D721Med (cell line): Measurements from ENCODE around the gene DNAH14.
"Not testable (repeated sequence)": the region's sequence is repeated elsewhere in the genome, so short reads cannot be mapped to it uniquely, and the experiment has no call there.

Experiments
- DNase-seq: peaks from one replicate; pipeline ENCODE4 v3.0.0; 2011; ENCODE audit warnings: low spot score; ENCODE audit not compliant: insufficient read length
- FAIRE-seq: peaks from 2 replicates; lab custom pipeline; 2011; peaks lifted over from hg19 to GRCh38; lab: Jason Lieb, UNC
- CTCF ChIP-seq: IDR thresholded peaks from 2 replicates; pipeline ENCODE4 v1.5.1; 2012; ENCODE audit warnings: mild to moderate bottlenecking, control low read depth; ENCODE audit not compliant: insufficient read depth; ENCODE audit errors: missing control alignments

Gene DNAH14

GRCh38 chr1:224998185-224998584 is 68.7 kb downstream of the DNAH14 start:
- DNase-seq (no peak), FAIRE-seq (no peak)
- no peak for TF ChIP-seq CTCF

GRCh38 chr1:225004396-225004795 is 74.9 kb downstream of the DNAH14 start:
- DNase-seq (no peak), FAIRE-seq (no peak)
- TF ChIP-seq CTCF: no peak

GRCh38 chr1:225006352-225006751 is 76.9 kb downstream of the DNAH14 start:
- not testable (repeated sequence) for FAIRE-seq, DNase-seq

- not testable (repeated sequence) for FAIRE-seq, DNase-seq
These were observed 78.6 kb downstream of the DNAH14 start for GRCh38 chr1:225008050-225008449.

- FAIRE-seq (no peak), DNase-seq (no peak)
- TF ChIP-seq CTCF: no peak
These were observed 91.6 kb downstream of the DNAH14 start for GRCh38 chr1:225021037-225021436.

- FAIRE-seq: no peak
- no peak for TF ChIP-seq CTCF
- DNase-seq: no peak
These were observed 97.2 kb downstream of the DNAH14 start for GRCh38 chr1:225026701-225027100.

GRCh38 chr1:225036441-225036840 is 107.0 kb downstream of the DNAH14 start:
- DNase-seq, FAIRE-seq: not testable (repeated sequence)

GRCh38 chr1:225042263-225042662 is 112.8 kb downstream of the DNAH14 start:
- no peak for FAIRE-seq
- no peak for TF ChIP-seq CTCF
- no peak for DNase-seq

- no peak for FAIRE-seq
- TF ChIP-seq CTCF: no peak
These were observed 114.8 kb downstream of the DNAH14 start for GRCh38 chr1:225044258-225044657.

More at GRCh38 chr1:225044258-225044657, 114.8 kb downstream of the DNAH14 start:
- DNase-seq: no peak
